ENCODE measurements around the gene UFD1.

DNA sequence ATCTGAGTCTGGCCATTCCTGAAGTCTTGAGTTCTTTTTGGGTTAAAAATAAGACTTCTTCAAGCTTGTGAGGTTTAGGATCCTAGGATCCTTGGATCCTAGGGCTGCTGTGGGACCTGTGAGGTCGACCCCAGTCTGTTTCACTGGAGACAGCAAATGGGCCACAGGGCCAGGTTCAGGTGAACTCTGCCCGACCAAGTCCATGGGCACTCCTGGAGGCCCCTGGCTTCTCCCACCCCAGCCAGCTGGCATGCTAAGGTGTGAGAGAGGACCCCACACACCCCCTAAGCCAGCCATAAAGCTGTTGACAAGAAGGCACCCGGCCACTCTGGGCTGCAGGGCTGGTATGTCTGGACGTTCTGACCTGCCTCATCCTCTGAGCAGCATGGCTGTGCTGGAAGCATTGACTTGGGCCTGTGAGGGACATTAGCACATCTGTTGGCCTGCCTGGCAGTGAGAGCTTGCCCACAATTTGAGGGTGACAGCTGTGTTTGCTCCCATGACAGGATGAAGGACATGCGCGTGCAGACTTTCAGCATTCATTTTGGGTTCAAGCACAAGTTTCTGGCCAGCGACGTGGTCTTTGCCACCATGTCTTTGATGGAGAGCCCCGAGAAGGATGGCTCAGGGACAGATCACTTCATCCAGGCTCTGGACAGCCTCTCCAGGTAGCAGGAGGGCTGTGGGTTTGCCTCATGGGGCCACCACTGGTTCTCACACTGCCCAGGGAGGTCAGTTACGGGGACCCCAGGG, 29.2 kb upstream of the UFD1 start:
- TF ChIP-seq, protein P1, sequence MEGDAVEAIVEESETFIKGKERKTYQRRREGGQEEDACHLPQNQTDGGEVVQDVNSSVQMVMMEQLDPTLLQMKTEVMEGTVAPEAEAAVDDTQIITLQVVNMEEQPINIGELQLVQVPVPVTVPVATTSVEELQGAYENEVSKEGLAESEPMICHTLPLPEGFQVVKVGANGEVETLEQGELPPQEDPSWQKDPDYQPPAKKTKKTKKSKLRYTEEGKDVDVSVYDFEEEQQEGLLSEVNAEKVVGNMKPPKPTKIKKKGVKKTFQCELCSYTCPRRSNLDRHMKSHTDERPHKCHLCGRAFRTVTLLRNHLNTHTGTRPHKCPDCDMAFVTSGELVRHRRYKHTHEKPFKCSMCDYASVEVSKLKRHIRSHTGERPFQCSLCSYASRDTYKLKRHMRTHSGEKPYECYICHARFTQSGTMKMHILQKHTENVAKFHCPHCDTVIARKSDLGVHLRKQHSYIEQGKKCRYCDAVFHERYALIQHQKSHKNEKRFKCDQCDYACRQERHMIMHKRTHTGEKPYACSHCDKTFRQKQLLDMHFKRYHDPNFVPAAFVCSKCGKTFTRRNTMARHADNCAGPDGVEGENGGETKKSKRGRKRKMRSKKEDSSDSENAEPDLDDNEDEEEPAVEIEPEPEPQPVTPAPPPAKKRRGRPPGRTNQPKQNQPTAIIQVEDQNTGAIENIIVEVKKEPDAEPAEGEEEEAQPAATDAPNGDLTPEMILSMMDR (IDR thresholded peaks at IDR 0.05): no peak
- no peak for TF ChIP-seq POLR2A (IDR thresholded peaks at IDR 0.05)
